Measurements from ENCODE around the gene BORCS5. TPM values are rescaled to one million over a fixed set of nuclear protein-coding genes. Genes with fewer than 3 reads are reported as not detected.

BORCS5 gene
- total RNA-seq, 2 experiments from 2014 or later = 10.4 to 22.9 TPM

DNA sequence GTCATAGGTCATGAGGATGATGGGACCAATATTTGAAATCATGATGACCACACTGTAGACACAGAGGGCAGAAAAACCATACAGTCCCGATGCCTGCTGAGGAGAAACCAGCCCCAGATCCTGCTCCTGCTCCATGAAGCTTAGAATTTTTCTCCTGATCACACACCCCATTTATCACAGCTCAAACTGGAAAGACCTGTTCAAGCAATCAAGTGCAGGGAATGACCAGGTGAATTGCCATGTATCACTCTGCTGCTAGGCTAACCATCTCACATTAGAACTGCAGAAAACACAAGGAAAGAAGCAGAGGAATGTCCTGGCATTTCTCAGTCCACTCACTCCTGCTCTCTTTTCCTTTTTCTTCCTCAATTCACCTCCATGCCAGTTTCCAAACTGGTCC, 25.0 kb upstream of the BORCS5 start:
- CTCF ChIA-PET (ENCODE audit: unreplicated experiment) = interaction anchor here (0.8 kb wide), 1 partner anchor 15 kb away, joined by 3 read pairs; no protein-coding TSS in a partner anchor
- intact Hi-C loops (cut with micrococcal nuclease; ENCODE audit: unreplicated experiment) = loop anchor here (5.0 to 10.0 kb wide), 2 partner anchors 290 to 757 kb away; no protein-coding TSS in a partner anchor
- DNase-seq (ENCODE audit: low spot score) = no peak
- H3K36me3 ChIP-seq (ENCODE audit: insufficient read depth, low read length) = no peaks in the 10 kb centered on the region
- H3K9me2 ChIP-seq (ENCODE audit: insufficient read depth, low read length) = no peaks in the 10 kb centered on the region
- H2AFZ ChIP-seq (ENCODE audit: low read length) = no peak overlapping the region
- H3K27ac ChIP-seq (ENCODE audit: low read depth, low read length, poor library complexity, severe bottlenecking) = no peak overlapping the region
- no peak overlapping the region for H3K4me2 ChIP-seq (ENCODE audit: low read length)
- TF ChIP-seq EZH2phosphoT487 (IDR thresholded peaks at IDR 0.05; ENCODE audit: borderline replicate concordance, low read depth, low read length) = no peak
- TF ChIP-seq, protein P1, sequence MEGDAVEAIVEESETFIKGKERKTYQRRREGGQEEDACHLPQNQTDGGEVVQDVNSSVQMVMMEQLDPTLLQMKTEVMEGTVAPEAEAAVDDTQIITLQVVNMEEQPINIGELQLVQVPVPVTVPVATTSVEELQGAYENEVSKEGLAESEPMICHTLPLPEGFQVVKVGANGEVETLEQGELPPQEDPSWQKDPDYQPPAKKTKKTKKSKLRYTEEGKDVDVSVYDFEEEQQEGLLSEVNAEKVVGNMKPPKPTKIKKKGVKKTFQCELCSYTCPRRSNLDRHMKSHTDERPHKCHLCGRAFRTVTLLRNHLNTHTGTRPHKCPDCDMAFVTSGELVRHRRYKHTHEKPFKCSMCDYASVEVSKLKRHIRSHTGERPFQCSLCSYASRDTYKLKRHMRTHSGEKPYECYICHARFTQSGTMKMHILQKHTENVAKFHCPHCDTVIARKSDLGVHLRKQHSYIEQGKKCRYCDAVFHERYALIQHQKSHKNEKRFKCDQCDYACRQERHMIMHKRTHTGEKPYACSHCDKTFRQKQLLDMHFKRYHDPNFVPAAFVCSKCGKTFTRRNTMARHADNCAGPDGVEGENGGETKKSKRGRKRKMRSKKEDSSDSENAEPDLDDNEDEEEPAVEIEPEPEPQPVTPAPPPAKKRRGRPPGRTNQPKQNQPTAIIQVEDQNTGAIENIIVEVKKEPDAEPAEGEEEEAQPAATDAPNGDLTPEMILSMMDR (conservative IDR thresholded peaks at IDR 0.05; ENCODE audit: low read length) = no peak
- H3K4me3 ChIP-seq (ENCODE audit: low read depth, low read length, poor library complexity, severe bottlenecking) = no peak overlapping the region
- no peaks in the 10 kb centered on the region for H4K20me1 ChIP-seq (ENCODE audit: insufficient read depth, low read length)
- BruUV-seq (replicated peaks) = no TSS peak
- no peaks in the 10 kb centered on the region for H3K9me3 ChIP-seq (ENCODE audit: low read length)
- H3K79me2 ChIP-seq (ENCODE audit: insufficient read depth, low read depth, low read length) = no peaks in the 10 kb centered on the region
- H3K4me1 ChIP-seq (ENCODE audit: insufficient read depth, low read length, poor library complexity, severe bottlenecking) = peaks cover 4% of the 10 kb centered on the region
- POLR2A ChIA-PET = interaction anchor here (0.6 kb wide), 1 partner anchor 1661 kb away, joined by 3 read pairs; no protein-coding TSS in a partner anchor

DNA sequence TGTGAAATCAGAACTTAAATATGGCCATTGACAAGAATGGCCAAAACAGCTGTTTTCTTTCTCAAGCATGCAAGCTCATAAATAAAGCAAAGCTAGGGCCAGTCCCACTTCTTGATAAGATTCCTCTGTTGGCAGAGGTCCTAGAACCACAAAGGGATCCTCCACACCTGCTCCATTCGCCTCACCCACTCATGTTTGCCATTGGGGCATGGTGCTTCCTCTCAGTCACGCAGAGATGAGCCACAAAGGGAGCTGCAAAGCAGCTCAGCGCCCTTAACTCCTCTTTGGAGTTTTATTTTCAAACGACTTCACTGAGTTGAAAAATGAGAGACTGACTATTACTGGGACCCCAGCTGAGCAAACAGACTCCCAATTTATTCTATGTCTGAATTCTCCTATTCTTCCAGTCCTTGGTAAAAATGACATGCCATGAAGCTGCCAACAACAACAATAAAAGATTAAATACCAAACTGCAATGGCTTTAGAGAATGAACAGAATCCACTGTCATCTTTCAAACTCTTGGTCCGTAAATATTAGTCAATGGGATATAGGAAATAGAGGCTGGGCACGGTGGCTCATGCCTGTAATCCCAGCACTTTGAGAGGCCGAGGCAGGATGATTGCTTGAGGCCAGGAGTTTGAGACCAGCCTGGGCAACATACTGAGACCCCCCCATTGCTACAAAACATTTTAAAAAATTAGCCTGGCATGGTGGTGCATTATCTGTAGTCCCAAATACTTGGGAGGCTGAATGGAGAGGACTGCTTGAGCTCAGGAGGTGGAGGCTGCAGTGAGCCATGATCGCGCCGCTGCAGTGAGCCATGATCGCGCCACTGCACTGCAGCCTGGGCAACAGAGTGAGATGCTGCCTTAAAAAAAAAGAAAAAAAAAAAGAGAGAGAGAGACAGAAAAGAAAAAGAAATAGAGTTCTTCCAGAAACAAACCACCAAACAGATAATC, 23.2 kb upstream of the BORCS5 start:
- DNase-seq (ENCODE audit: low spot score) = no peak
- no TSS peak for BruUV-seq (replicated peaks)
- H3K36me3 ChIP-seq (ENCODE audit: insufficient read depth, low read length) = no peaks in the 10 kb centered on the region
- H3K4me3 ChIP-seq (ENCODE audit: low read depth, low read length, poor library complexity, severe bottlenecking) = no peak overlapping the region
- intact Hi-C loops (cut with micrococcal nuclease; ENCODE audit: unreplicated experiment) = loop anchor here (2.0 to 10.0 kb wide), 3 partner anchors 251 to 759 kb away; no protein-coding TSS in a partner anchor
- no peaks in the 10 kb centered on the region for H3K4me1 ChIP-seq (ENCODE audit: insufficient read depth, low read length, poor library complexity, severe bottlenecking)
- H3K9me3 ChIP-seq (ENCODE audit: low read length) = no peaks in the 10 kb centered on the region
- no peaks in the 10 kb centered on the region for H3K79me2 ChIP-seq (ENCODE audit: insufficient read depth, low read depth, low read length)
- H4K20me1 ChIP-seq (ENCODE audit: insufficient read depth, low read length) = no peaks in the 10 kb centered on the region
- no peaks in the 10 kb centered on the region for H3K9me2 ChIP-seq (ENCODE audit: insufficient read depth, low read length)
- H3K4me2 ChIP-seq (ENCODE audit: low read length) = no peak overlapping the region
- H3K27ac ChIP-seq (ENCODE audit: low read depth, low read length, poor library complexity, severe bottlenecking) = no peak overlapping the region
- H2AFZ ChIP-seq (ENCODE audit: low read length) = peak overlapping the region; percentile 54; the same call in 1 of the 2 replicates
- CTCF ChIA-PET (ENCODE audit: unreplicated experiment) = no interaction called here
- TF ChIP-seq, protein P1 (conservative IDR thresholded peaks at IDR 0.05; ENCODE audit: low read length) = no peak
- TF ChIP-seq EZH2phosphoT487 (IDR thresholded peaks at IDR 0.05; ENCODE audit: borderline replicate concordance, low read depth, low read length) = no peak
- POLR2A ChIA-PET = interaction anchor here (0.7 to 1.7 kb wide), 2 partner anchors 23 to 181 kb away, joined by 3 to 8 read pairs; partner anchors contain the start of gene BORCS5
